DMS153 (cell line): Measurements from ENCODE around the gene PRSS50.
"Not testable (repeated sequence)": the region's sequence is repeated elsewhere in the genome, so short reads cannot be mapped to it uniquely, and the experiment has no call there.

Experiments
- DNase-seq: peaks from one replicate; lab custom pipeline; 2025; lab: John Stamatoyannopoulos, UW

The PRSS50 gene

DNA sequence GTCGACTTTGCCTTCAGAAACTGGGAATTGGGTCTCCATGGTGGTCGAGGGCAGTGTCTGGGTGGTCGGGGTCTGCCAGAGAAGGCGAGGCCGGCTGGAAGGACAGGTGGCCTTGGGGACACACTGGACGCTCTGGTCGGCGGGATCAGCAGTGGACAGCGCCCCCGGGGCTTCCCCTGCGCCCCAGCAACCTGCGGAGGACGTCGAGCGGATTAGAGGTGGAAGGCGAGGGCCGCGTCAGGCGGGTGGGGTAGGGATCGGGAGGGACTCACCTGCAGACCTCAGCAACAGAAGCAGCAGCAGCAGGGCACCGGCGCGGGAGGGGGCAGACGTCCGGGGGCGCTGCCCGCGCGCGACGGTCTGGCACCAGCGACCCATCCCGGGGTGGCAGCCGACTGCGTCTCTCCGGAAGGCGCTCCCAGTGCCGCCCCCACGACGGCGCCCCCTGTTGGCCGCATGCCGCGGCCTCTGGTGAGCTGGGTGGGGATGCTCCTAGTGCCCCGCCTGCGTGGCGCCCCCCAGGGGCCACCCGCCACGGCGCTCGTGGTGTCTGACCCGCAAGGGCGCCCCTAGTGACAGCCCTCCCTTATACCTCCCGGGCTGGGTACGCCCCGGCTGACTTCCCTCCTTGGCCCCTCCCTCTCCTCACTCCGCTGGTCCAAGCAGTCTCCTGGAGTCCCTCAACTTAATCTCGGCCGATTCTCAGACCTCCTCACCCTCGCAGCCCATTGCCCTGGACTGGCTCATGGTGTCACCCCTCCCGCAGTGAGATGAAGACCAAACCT is at the start of gene PRSS50:
Gene PRSS50, minus strand, starts transcription at position 423 of the 785 bp plus-strand sequence. Its CDS starts 45 bp downstream, at position 378.
- no peak for DNase-seq

DNA sequence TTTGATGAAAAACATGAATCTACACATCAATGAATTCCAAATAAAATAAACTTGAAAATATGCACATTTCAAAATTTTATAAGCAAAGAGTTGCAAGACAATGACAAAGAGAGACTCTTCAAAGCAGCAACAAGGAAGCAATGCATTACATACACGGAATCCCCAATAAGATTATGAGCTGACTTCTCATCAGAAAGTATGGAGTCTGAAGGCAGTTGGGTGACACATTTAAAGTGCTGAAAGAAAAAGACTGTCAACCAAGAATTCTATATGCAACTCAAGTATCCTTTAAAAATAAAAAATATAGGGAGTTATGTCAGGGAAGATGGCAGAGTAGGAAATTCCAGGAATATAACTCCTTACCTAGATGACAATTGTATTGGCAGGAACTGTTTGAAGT is 46.5 kb upstream of the PRSS50 start:
- no peak for DNase-seq

DNA sequence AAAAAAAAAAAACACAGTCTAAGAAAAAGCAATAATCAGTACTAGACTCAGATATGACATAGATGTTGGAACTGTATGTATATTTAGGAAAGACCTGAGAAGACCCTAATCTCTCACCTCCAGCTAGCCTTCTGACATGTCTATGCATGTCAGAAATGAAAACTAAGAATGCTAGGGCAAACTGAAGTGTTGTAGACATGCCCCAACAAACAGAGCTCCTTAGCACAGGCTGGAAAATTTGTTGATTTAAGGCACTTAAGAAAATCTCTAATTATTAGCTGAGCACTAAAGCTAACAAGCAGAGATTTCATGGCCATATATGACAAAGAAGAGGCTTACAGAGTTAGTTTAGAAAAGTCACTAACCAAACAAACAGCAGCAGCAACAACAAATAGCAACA is 45.5 kb upstream of the PRSS50 start:
- DNase-seq = no peak

DNA sequence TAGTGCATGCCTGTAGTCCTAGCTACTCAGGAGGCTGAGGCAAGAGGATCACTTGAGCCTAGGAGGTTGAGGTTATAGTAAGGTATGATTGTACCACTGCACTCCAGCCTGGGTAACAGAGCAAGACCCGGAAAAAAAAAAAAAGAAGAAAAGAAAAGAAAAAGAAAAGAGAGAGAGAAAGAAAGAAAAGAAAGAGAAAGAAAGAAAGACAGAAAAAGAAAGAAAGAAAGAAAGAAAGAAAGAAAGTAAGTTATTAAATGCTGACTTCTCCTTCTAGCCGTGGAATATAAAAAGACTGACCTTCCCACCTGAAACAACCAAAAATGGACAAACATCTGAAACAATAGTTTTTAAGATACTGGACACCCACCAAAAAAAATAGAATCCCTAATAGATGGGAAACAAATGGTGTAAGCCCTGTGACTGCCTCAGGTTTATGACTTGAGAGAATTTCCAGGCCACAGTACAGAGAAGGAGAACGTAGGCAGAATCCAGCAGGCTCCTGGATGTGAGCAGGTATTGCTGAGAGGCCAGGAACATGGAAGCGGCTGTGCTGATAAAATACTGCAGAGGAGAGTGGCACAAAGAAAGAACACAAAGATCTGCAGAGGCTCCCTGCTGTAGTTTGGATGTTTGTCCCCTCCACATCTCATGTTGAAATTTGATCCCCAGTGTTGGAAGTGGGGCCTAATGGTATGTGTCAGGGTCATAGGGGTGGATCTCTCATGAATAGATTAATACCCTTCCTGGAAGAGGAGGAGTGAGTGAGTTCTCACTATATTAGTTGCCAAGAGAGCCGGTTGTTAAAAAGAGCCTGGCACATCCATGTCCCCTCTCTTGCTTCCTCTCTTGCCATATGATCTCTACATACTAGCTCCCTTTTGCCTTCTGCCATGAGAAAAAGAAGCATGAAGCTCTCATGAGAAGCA is 41.8 kb upstream of the PRSS50 start:
- no peak for DNase-seq

GRCh38 chr3:46756642-46757041 is 39.0 kb upstream of the PRSS50 start:
- DNase-seq = no peak

DNA sequence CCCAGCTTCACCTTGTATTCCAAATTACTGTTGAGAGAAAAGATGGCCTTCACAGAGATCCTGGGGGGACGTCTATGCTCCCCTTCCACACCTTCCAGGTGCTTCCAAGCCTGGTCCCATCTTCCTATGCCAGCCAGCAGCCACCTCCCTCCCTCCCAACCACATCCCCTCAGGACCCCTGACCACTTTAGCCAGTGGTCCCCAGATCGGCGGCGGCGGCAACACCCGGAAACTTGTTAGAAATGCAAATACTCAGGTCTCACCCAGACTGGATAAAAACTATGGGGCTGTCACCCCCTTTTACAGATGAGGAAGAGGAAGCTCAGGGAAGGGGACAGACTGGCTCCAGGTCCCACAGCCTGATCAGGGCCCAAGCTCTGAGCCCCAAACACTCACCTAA is 38.0 kb upstream of the PRSS50 start:
- no peak for DNase-seq

GRCh38 chr3:46753127-46753526 is 35.5 kb upstream of the PRSS50 start:
- DNase-seq = not testable (repeated sequence)

- no peak for DNase-seq
These were observed 32.9 kb upstream of the PRSS50 start for GRCh38 chr3:46750555-46751038.

DNA sequence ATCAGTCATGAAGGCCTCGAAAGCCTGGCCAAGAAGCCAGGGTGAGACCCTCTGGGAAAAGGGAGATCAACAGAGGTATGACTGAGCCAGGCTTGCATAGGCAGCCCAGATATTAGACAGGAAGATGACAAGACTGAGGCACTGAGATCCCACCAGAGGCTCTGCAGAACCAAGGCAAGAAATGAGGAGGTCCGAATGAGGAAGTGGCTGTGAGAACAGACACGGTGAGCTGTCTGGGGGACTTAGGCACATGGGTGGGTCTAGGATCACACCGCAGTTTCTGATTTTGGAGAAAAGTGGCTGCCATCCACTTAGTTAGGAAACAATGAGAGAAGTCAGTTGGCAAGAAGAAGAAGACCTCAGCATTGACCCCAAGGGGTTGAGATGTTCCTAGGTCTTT is 31.5 kb upstream of the PRSS50 start:
- no peak for DNase-seq

GRCh38 chr3:46748170-46748569 is 30.5 kb upstream of the PRSS50 start:
- no peak for DNase-seq

- DNase-seq = no peak
These were observed 29.0 kb upstream of the PRSS50 start for GRCh38 chr3:46746711-46747110.

GRCh38 chr3:46742992-46743585 is 25.4 kb upstream of the PRSS50 start:
- DNase-seq = no peak

DNA sequence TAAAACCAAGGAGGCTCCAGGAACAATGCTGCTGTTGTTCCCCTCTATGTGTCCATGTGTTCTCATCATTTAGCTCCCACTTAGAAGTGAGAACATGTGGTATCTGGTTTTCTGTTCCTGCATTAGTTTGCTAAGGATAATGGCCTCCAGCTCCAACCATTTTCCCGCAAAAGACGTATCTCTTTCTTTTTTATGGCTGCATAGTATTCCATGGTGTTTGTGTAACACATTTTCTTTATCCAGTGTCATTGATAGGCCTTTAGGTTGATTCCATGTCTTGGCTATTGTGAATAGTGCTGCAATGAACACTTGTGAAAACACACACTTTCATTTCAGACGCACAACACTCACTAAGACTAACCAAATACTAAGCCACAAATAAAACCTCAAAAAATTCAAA is 21.9 kb upstream of the PRSS50 start:
- not testable (repeated sequence) for DNase-seq

GRCh38 chr3:46737329-46737731 is 19.7 kb upstream of the PRSS50 start:
- DNase-seq = no peak

DNA sequence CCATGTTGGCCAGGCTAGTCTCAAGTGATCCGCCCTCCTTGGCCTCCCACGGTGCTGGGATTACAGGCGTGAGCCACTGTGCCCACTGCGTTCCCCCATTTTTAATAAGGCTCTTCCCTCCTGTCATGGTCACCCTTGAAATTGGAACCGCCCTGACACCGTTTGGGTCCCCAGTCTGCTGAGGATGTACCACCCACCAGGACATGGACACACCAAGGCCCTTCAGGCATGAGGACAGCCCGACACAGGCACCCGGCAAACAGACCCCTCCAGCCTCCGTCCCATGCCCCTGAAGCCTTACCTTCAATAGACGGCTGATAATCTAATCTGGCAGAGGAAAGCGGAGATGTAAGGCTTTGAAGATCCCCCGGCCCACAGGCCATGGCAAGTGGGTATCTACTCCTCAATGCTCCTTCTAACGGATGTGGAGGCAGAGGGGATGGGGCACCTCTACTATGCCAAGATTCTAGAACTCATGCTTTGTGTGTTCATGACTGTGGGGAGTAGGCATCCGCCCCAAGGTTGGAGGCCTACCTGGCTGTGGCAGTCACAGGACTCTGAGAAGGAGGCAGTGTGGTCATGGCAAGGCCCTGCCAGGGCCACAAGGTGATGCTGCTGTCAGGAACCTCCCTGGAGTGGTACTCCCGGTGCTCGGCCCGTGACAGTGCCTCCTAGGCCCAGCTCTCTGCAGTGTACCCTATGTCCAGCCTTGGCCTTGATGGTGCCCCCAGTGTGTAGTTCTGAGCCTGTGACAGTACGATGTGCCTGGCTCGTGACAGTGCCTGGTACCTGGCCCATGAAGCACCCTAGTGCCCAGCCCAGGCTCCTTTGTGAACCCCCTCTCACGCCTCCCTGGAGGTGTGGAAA is 18.6 kb upstream of the PRSS50 start:
- no peak for DNase-seq

GRCh38 chr3:46734773-46735172 is 17.1 kb upstream of the PRSS50 start:
- no peak for DNase-seq

DNA sequence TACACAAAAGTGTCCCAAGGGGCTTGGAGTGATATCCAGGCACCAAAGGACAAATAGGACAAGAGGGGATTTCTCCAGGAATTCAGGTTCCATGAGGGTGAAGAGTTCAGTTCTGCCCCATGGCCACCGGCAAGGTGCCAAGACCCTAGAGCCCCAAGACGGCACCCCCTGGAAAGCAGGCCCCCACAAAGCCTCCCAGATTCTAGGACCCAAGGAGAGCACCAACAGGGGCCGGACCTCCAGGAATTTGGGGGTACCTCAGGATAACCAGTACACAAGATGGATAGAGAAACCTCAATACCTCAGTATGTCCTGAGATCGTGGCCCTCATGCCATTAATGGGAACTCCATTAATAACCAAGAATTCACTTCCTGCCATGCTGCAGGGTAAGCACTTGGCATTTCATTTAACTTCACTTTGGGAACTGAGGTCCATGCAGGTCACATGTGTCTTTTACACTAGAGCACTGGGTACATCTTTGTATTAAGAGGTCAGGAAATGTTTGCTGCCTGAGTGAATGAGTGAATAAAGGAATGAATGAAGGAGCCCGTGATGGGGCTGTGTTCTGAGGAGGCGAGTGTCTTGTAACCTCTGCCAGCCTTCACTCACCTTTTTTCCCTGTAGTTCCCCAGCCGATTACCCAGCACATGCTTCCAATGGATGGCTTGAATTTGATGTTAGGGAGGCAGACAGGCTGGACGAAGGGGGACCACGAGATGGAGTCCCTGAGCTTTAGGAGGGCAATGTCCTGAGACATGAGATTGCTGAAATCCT is 15.5 kb upstream of the PRSS50 start:
- no peak for DNase-seq

DNA sequence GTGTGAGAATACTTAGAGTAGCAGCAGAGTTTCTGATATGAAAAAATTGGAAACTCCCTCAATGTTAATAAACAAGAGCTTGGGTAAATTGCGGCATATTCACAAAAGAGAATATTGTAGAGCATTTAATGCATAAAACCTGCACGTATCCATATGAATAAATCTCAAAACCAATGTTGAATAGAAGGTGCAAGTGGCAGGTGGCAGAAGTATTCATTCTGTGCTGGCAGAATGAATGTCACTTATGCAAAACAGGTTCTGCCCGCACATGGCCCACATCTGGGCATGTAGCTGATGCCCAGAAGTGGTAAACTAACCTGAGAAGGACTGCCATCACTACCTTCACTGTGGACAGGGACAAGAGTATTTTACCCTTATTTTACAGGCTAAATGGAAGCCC is 14.1 kb upstream of the PRSS50 start:
- no peak for DNase-seq

GRCh38 chr3:46730819-46731218 is 13.2 kb upstream of the PRSS50 start:
- no peak for DNase-seq

DNA sequence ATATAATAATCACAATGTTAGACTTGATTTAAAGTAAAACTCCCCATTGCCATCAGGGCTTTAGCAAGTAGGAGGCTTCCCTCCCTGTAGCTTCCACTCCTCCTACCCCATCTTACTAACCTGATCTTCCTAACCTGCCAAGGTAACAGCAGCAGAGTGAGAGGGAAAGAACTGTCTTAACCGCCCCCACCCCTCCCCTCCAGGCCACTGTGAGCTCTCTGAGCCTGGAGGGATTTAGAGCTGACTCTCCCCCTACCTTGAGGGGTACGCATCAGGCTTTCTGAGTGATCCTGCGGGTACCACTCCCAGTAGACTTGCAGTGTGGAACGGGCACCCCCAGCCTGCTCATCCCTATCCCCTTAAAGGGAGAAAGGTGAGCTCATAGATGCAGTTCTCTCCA is 11.4 kb upstream of the PRSS50 start:
- no peak for DNase-seq
